HepG2 (cell line): Measurements from ENCODE around the gene CCDC183. TPM values are rescaled to one million over a fixed set of nuclear protein-coding genes. Genes with fewer than 3 reads are reported as not detected.

Experiments used
- ATAC-seq: fragments of 200-7000 bp; cut with Tn5 transposase; 3 replicates; pipeline ENCODE4 v1.9.1; 2020; ENCODE audit warnings: mild to moderate bottlenecking, moderate library complexity
- BruUV-seq: library from RNA; stranded (reverse); fragments of 400-500 nt; replicated peaks from 2 replicates; lab custom pipeline; 2021; lab: Mats Ljungman, UMichigan
- CTCF ChIA-PET: fragments of 300-600 bp; formaldehyde crosslinking; extraction: SDS; loops from one replicate; lab custom pipeline; 2021; ENCODE audit warnings: low total read pairs, inconsistent platforms, low intra/inter-chr PET ratio; lab: Yijun Ruan, JAX
- POLR2A ChIA-PET: fragments of 350-600 bp; sonication (Branson Sonifier 250); formaldehyde crosslinking; loops from one replicate; lab custom pipeline; 2020; ENCODE audit warnings: antibody characterized with exemption, inconsistent platforms; lab: Yijun Ruan, JAX
- DNase-seq: peaks from one replicate; pipeline ENCODE4 v3.0.0-alpha.2; 2015; ENCODE audit warnings: low spot score
- FAIRE-seq: peaks from 3 replicates; lab custom pipeline; 2011; peaks lifted over from hg19 to GRCh38; lab: Jason Lieb, UNC
- H2AFZ ChIP-seq: one replicate; pipeline ENCODE4 v1.6.1; 2011; ENCODE audit warnings: low read length, inconsistent platforms
- H3K27ac ChIP-seq: fragments of 300-600 bp; 3 replicates; pipeline ENCODE4 v1.8.0; 2011; ENCODE audit warnings: mixed run types, mild to moderate bottlenecking, mixed read lengths, low read length, inconsistent platforms; ENCODE audit not compliant: insufficient read depth; ENCODE audit errors: extremely low read length
- H3K27me3 ChIP-seq, 2 experiments: fragments of 200-600 bp in 1 of 2; 2 replicates in 1 of 2; 3 replicates in 1 of 2; pipeline versions ENCODE4 v1.6.0 to v1.8.0; 2011; ENCODE audit warnings: low read length in 2 of 2, mild to moderate bottlenecking in 2 of 2, moderate library complexity in 2 of 2, inconsistent platforms in 1 of 2; ENCODE audit not compliant: insufficient read depth in 2 of 2, control insufficient read depth in 1 of 2
- H3K36me3 ChIP-seq, 2 experiments: fragments of 200-600 bp in 1 of 2; replicated peaks in 1 of 2; 2 replicates in 1 of 2; 3 replicates in 1 of 2; pipeline versions ENCODE4 v1.5.1 to v1.8.0; 2011; ENCODE audit warnings: low read length in 2 of 2, inconsistent platforms in 1 of 2; ENCODE audit not compliant: insufficient read depth in 2 of 2, control insufficient read depth in 1 of 2
- H3K4me1 ChIP-seq: 2 replicates; pipeline ENCODE4 v1.5.1; 2012; ENCODE audit warnings: low read length, inconsistent platforms; ENCODE audit not compliant: insufficient read depth
- H3K4me2 ChIP-seq: 2 replicates; pipeline ENCODE4 v1.6.0; 2011; ENCODE audit warnings: low read depth, low read length, inconsistent platforms
- H3K4me3 ChIP-seq, 3 experiments: fragments of 200-600 bp in 1 of 3; sonication (generic), shearing (Covaris generic) in 1 of 3; replicated peaks in 1 of 3; 2 replicates each; pipeline ENCODE4 v1.5.1; 2011 to 2016; ENCODE audit warnings: low read length in 3 of 3, inconsistent platforms in 2 of 3, low read depth in 2 of 3, mild to moderate bottlenecking in 2 of 3, control low read depth in 1 of 3, mixed read lengths in 1 of 3; ENCODE audit not compliant: insufficient read depth in 1 of 3
- H3K79me2 ChIP-seq: one replicate; pipeline ENCODE4 v1.6.1; 2011; ENCODE audit warnings: low read length, inconsistent platforms; ENCODE audit not compliant: insufficient read depth
- H3K9ac ChIP-seq: 2 replicates; pipeline ENCODE4 v1.6.0; 2011; ENCODE audit warnings: mild to moderate bottlenecking, low read depth, low read length, inconsistent platforms; ENCODE audit not compliant: insufficient read depth
- H3K9me3 ChIP-seq: 2 replicates; pipeline ENCODE4 v1.5.1; 2012; ENCODE audit warnings: mild to moderate bottlenecking, low read length
- H4K20me1 ChIP-seq: 2 replicates; pipeline ENCODE4 v1.6.0; 2011; ENCODE audit warnings: inconsistent platforms, mild to moderate bottlenecking, low read length, moderate library complexity; ENCODE audit not compliant: insufficient read depth
- AGO2 ChIP-seq: fragments of 200-400 bp; formaldehyde crosslinking; optimal IDR thresholded peaks from 2 replicates; pipeline ENCODE3; 2017; ENCODE audit warnings: mild to moderate bottlenecking, low read depth, low read length, moderate library complexity
- AKAP8 ChIP-seq: sonication (generic); formaldehyde crosslinking; IDR thresholded peaks from 2 replicates; pipeline ENCODE4 v1.5.1; 2020; ENCODE audit warnings: mild to moderate bottlenecking, missing genetic modification reagents
- DNMT1 ChIP-seq: sonication (generic); formaldehyde crosslinking; IDR thresholded peaks from 2 replicates; pipeline ENCODE4 v1.5.1; 2020; ENCODE audit warnings: mild to moderate bottlenecking, missing genetic modification reagents
- ELF1 ChIP-seq: sonication (generic); formaldehyde crosslinking; IDR thresholded peaks from 2 replicates; pipeline ENCODE4 v1.4.0; 2020; ENCODE audit warnings: missing genetic modification reagents
- GZF1 ChIP-seq: sonication (generic); formaldehyde crosslinking; IDR thresholded peaks from 2 replicates; pipeline ENCODE4 v1.5.1; 2020; ENCODE audit warnings: mild to moderate bottlenecking, missing genetic modification reagents
- HNRNPLL ChIP-seq: fragments of 200-400 bp; formaldehyde crosslinking; IDR thresholded peaks from 2 replicates; pipeline ENCODE4 v1.6.1; 2017; ENCODE audit warnings: mild to moderate bottlenecking, low read depth, low read length; ENCODE audit not compliant: poor library complexity, severe bottlenecking
- MAFF ChIP-seq: IDR thresholded peaks from 2 replicates; pipeline ENCODE4 v1.6.1; 2011; ENCODE audit warnings: low read depth, low read length, improper control_type of control experiment
- PRMT3 ChIP-seq: sonication (generic); formaldehyde crosslinking; IDR thresholded peaks from 2 replicates; pipeline ENCODE4 v1.8.1; 2022; ENCODE audit warnings: low read depth, mild to moderate bottlenecking, moderate library complexity, missing genetic modification reagents, borderline replicate concordance
- RBFOX2 ChIP-seq: fragments of 200-400 bp; formaldehyde crosslinking; IDR thresholded peaks from 2 replicates; pipeline ENCODE4 v1.6.1; 2017; ENCODE audit warnings: low read depth, mild to moderate bottlenecking, low read length
- RBM22 ChIP-seq: fragments of 200-400 bp; formaldehyde crosslinking; optimal IDR thresholded peaks from 2 replicates; pipeline ENCODE3; 2017; ENCODE audit warnings: mild to moderate bottlenecking, low read length, moderate library complexity
- SAFB2 ChIP-seq: sonication (generic); formaldehyde crosslinking; IDR thresholded peaks from 2 replicates; pipeline ENCODE4 v1.5.1; 2020; ENCODE audit warnings: missing genetic modification reagents, low read depth, mild to moderate bottlenecking, borderline replicate concordance
- SNRNP70 ChIP-seq: fragments of 200-400 bp; formaldehyde crosslinking; IDR thresholded peaks from 2 replicates; pipeline ENCODE4 v1.6.1; 2017; ENCODE audit warnings: mild to moderate bottlenecking, low read depth, low read length, moderate library complexity
- SP4 ChIP-seq: sonication (generic); formaldehyde crosslinking; IDR thresholded peaks from 2 replicates; pipeline ENCODE4 v1.8.1; 2023; ENCODE audit warnings: mild to moderate bottlenecking, missing genetic modification reagents
- STAT5B ChIP-seq: sonication (generic); formaldehyde crosslinking; IDR thresholded peaks from 2 replicates; pipeline ENCODE4 v1.4.0; 2020; ENCODE audit warnings: missing genetic modification reagents
- ZBTB21 ChIP-seq: sonication (generic); formaldehyde crosslinking; IDR thresholded peaks from 2 replicates; pipeline ENCODE4 v1.4.0; 2020; ENCODE audit warnings: missing genetic modification reagents
- ZNF136 ChIP-seq: sonication (generic); formaldehyde crosslinking; IDR thresholded peaks from 2 replicates; pipeline ENCODE4 v1.8.1; 2022; ENCODE audit warnings: low read depth, mild to moderate bottlenecking, moderate library complexity, missing genetic modification reagents
- ZNF350 ChIP-seq: sonication (generic); formaldehyde crosslinking; IDR thresholded peaks from 2 replicates; pipeline ENCODE4 v1.4.0; 2020; ENCODE audit warnings: mild to moderate bottlenecking, low read depth, missing genetic modification reagents, borderline replicate concordance
- ZNF547 ChIP-seq: sonication (generic); formaldehyde crosslinking; IDR thresholded peaks from 2 replicates; pipeline ENCODE4 v1.5.1; 2020; ENCODE audit warnings: mild to moderate bottlenecking, missing genetic modification reagents
- ZNF569 ChIP-seq: sonication (generic); formaldehyde crosslinking; IDR thresholded peaks from 2 replicates; pipeline ENCODE4 v1.5.0; 2020; ENCODE audit warnings: mild to moderate bottlenecking, missing genetic modification reagents, moderate library complexity, borderline replicate concordance
- WGBS: methylation state at CpG from one replicate; pipeline ENCODE4 v1.1.6; 2017; ENCODE audit warnings: low lambda C conversion rate; 5-methylcytosine and 5-hydroxymethylcytosine counted together
- in situ Hi-C: cut with HindIII; loops from 2 replicates; pipeline ENCODE4 v1.10.0; 2017; ENCODE audit warnings: low pct_unique_long_range_greater_than_20kb; ENCODE audit not compliant: extremely low pct_ligation_motif_present
- intact Hi-C: fragments of 100-400 bp; cut with micrococcal nuclease; formaldehyde crosslinking; loops from one replicate; pipeline ENCODE4 v1.10.0; 2022; ENCODE audit not compliant: unreplicated experiment
- polyA plus RNA-seq, 8 experiments: library from polyadenylated mRNA; depleted of rRNA in 3 of 8; stranded (reverse) in 7 of 8; unstranded in 1 of 8; fragments of >200 nt; fragmentation: Illumina TruSeq in 4 of 8; extraction: Trizol in 4 of 8; gene quantifications; 2 replicates each; pipeline versions ENCODE4 v1.2.1 to v1.2.3, GENCODE V29; 2011 to 2016; ENCODE audit warnings: low read depth in 4 of 8, missing spikeins in 1 of 8, mixed read lengths in 1 of 8; ENCODE audit not compliant: insufficient read depth in 1 of 8
- total RNA-seq, 5 experiments: library from RNA; depleted of rRNA; stranded (reverse); fragments of >200 nt; fragmentation: Illumina TruSeq; extraction: Trizol; gene quantifications; 2 replicates each; pipeline ENCODE4 v1.2.3, GENCODE V29; 2016; ENCODE audit warnings: low read depth in 1 of 5
- TF ChIP-seq, protein P1 (sequence below): sonication (generic); formaldehyde crosslinking; IDR thresholded peaks from 2 replicates; pipeline ENCODE4 v1.8.1; 2023; ENCODE audit warnings: mild to moderate bottlenecking, missing genetic modification reagents
- TF ChIP-seq, protein P2 (sequence below): sonication (generic); formaldehyde crosslinking; IDR thresholded peaks from 2 replicates; pipeline ENCODE4 v1.9.0; 2022; ENCODE audit warnings: missing genetic modification reagents, mild to moderate bottlenecking, borderline replicate concordance

Gene CCDC183
- total and polyA plus RNA-seq, 2 of the 13 experiments (the other 11 are each of a cell fraction or from before 2014, with no cell fraction given), result 5.0 to 66.4 TPM

DNA sequence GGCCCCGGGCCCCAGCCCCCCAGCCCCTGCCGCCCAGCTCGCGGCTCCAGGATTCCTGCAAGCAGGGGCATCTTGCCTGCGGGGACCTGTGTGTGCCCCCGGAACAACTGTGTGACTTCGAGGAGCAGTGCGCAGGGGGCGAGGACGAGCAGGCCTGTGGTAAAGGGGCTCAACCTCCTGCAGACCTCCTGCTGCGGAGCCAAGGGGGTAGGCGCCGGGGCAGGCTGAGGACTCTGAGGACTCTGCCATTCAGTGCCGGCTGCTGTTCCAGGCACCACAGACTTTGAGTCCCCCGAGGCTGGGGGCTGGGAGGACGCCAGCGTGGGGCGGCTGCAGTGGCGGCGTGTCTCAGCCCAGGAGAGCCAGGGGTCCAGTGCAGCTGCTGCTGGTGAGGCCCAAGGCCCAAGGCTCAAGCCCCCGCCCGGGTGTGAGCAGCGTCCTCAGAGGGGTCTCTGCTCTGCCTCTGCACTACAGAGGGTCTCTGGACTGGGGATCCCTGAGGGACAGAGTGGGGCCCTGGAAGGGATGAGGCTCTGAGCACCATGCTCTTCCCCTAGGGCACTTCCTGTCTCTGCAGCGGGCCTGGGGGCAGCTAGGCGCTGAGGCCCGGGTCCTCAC is 59.4 kb downstream of the CCDC183 start:
- 95% methylated on average over 20 of the region's 26 CpGs for WGBS
- Histone ChIP-seq H3K9me3 (no peaks in the 10 kb centered on the region), H2AFZ (no peak overlapping the region), H3K4me1 (peaks cover 42% of the 10 kb centered on the region), H4K20me1 (no peaks in the 10 kb centered on the region), H3K79me2 (peaks cover 3% of the 10 kb centered on the region), H3K4me3 (no peak overlapping the region), H3K27ac (no peak overlapping the region), H3K9ac (no peak overlapping the region), H3K4me2 (no peak overlapping the region), H3K36me3 (peaks cover 12% of the 10 kb centered on the region in 2 experiments), H3K27me3 (no peaks in the 10 kb centered on the region)
- CTCF ChIA-PET, result no interaction called here
- ATAC-seq, result no peak
- no peak for DNase-seq
- no TSS peak for BruUV-seq
- in situ Hi-C loops, result no loop called here
- intact Hi-C loops, result no loop called here
- POLR2A ChIA-PET, result interaction anchor here (1.3 to 1.8 kb wide), 3 partner anchors 11 to 92 kb away, joined by 3 to 5 read pairs (median 5); partner anchors contain the start of gene EDF1
- no peak for FAIRE-seq
- TF ChIP-seq AKAP8, result 0 out of 2 replicates have a peak, but pooled peaks have one; percentile 46
- TF ChIP-seq MAFF, result no peak
- no peak for TF ChIP-seq ZNF350
- no peak for TF ChIP-seq STAT5B (CRISPR knock-in tag)
- peak; percentile 84 for TF ChIP-seq AGO2
- TF ChIP-seq DNMT1 (CRISPR knock-in tag), result no peak
- TF ChIP-seq SAFB2 (CRISPR knock-in tag), result no peak
- no peak for TF ChIP-seq PRMT3
- TF ChIP-seq HNRNPLL, result peak; percentile 6
- TF ChIP-seq ZNF136 (CRISPR knock-in tag), result no peak
- TF ChIP-seq RBM22, result no peak
- TF ChIP-seq SP4 (CRISPR knock-in tag), result no peak
- no peak for TF ChIP-seq ZNF547 (CRISPR knock-in tag)
- no peak for TF ChIP-seq SNRNP70
- TF ChIP-seq, protein P1, sequence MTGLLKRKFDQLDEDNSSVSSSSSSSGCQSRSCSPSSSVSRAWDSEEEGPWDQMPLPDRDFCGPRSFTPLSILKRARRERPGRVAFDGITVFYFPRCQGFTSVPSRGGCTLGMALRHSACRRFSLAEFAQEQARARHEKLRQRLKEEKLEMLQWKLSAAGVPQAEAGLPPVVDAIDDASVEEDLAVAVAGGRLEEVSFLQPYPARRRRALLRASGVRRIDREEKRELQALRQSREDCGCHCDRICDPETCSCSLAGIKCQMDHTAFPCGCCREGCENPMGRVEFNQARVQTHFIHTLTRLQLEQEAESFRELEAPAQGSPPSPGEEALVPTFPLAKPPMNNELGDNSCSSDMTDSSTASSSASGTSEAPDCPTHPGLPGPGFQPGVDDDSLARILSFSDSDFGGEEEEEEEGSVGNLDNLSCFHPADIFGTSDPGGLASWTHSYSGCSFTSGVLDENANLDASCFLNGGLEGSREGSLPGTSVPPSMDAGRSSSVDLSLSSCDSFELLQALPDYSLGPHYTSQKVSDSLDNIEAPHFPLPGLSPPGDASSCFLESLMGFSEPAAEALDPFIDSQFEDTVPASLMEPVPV (CRISPR knock-in tag), result no peak
- TF ChIP-seq, protein P2, sequence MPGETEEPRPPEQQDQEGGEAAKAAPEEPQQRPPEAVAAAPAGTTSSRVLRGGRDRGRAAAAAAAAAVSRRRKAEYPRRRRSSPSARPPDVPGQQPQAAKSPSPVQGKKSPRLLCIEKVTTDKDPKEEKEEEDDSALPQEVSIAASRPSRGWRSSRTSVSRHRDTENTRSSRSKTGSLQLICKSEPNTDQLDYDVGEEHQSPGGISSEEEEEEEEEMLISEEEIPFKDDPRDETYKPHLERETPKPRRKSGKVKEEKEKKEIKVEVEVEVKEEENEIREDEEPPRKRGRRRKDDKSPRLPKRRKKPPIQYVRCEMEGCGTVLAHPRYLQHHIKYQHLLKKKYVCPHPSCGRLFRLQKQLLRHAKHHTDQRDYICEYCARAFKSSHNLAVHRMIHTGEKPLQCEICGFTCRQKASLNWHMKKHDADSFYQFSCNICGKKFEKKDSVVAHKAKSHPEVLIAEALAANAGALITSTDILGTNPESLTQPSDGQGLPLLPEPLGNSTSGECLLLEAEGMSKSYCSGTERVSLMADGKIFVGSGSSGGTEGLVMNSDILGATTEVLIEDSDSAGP (CRISPR knock-in tag), result peak; percentile 23; the same call in 1 of the 2 replicates
- TF ChIP-seq ZNF569, result no peak
- no peak for TF ChIP-seq GZF1 (CRISPR knock-in tag)
- no peak for TF ChIP-seq ELF1 (CRISPR knock-in tag)
- TF ChIP-seq RBFOX2, result peak; percentile 43; the same call in 1 of the 2 replicates
- no peak for TF ChIP-seq ZBTB21
